Measurements from ENCODE around the gene TCHH.
"Not testable (repeated sequence)": the region's sequence is repeated elsewhere in the genome, so short reads cannot be mapped to it uniquely, and the experiment has no call there.

Gene TCHH

DNA sequence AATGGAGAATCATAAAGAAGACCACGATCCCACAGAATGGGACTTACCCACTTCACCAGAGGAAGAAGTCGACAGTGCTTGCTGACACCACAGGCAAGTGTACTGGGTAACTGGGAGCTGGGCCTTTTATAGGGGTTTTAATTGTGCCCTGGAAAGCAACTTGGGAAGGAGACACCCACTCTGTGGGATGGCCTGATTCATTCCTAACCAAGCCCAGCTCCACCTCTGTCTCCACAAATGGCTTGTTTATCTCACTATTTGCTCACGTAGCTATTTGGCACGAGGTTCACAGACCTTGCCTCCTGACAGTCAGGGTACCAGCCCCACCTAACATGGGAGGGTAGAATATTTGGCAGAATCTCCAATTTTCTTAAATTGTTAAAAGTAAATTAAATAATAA, at the start of gene TCHH:
TCHH (minus strand) TSS at position 101 of the 400 bp plus-strand sequence. CDS start 1,364 bp downstream, outside the sequence.
- no peak for DNase-seq

DNA sequence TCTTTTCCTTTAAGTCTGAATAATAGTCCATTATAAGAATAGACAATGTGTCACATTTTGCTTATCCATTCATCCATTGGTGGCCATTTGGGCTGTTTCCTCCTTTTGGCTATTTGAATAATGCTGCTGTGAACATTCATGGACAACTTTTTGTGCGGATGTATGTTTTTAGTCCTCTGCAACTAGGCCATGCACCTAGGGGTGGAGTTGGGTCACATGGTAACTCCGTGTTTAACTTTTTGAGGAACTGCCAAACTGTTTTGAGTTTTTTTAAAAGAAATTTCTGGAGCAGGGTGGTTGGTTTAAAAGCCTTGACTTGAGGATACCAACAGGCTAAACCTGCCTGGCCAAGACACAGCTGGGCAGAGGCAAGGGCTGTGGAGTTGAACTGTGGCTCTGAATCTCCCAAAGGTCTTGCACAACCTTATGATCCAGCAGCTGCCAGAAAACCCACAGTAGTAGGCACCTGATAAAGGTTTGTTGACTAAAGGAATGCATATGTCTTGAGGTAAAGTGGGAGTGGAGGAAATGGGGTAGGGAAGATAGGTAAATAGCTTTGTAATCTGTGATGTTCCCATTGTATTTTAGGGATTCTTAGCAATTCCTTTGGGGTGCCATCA, 49.4 kb upstream of the TCHH start:
- DNase-seq = no peak

DNA sequence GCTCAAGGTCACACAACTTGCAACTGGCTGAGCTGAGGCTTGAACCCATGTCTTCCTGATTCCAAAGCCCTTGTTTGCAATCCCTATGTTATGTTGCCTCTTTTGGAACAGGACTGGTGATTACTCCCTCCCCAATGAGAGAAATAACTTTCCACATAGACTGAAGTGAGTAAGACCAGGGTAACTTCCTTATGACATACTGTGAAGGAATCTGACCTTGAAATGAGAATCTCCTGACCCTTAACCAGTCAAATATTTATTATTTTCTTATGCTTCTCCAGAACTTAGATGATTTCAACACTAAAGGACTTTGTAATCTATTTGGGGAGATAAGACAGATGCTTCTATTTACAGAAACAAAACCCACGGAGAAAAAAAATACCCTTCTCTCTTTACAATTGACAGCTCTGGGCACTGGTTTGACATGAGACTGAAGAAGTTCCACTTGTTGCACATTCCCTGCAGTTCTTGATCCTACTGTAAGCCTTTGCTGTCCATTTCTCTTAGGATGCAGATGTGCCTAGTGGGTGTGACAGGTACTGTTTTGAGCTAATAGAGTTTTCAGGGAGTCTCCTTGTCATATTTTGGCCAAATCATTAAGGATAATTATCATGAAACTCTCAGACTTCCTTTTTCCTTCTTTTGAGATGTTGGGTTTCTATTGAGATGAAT, 47.7 kb upstream of the TCHH start:
- DNase-seq = no peak

DNA sequence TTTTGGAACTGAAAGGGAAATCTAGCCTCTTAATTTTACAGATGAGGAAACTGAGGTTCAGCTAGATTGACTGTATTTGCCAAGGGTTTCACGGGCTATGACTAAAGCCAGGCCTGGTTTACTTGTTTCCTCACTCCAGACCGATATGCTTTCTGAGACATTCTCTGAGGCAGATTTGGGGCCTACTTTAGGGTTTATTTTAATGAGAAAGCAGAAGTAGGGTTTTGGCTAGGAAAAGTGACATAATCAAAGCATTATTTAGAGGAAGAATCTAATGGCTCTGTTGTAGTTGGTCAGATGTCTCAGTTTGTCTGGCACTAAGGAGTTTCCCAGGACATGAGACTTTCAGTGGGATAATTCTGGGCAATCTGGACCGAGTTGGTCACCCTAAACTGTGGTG, 45.3 kb upstream of the TCHH start:
- DNase-seq = peak; percentile 13

DNA sequence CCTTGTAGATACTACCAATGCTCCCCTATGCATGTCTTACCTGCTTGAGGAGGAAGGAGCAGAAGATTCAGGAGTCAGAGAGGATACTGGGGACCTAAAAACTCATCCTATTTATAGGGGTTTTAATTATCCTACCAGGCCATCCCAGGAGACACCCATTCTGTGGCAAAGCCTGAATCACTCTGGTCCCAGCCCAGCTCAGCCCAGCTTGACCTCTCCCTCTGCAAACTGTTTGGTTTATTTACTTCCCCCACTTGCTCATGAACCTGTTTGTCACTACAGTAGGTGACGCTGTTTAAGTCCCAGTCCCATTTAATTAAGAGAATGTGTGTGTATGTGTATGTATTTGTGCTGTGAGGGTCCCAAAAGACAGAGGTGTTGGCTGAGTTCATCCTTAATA, 43.9 kb upstream of the TCHH start, which contains the start of gene RPTN:
RPTN (minus strand) TSS at position 85 of the 400 bp plus-strand sequence. CDS start 1,339 bp downstream, outside the sequence.
- DNase-seq = no peak

- DNase-seq = no peak
Observed at GRCh38 chr1:152153996-152154395, 38.8 kb upstream of the TCHH start.

DNA sequence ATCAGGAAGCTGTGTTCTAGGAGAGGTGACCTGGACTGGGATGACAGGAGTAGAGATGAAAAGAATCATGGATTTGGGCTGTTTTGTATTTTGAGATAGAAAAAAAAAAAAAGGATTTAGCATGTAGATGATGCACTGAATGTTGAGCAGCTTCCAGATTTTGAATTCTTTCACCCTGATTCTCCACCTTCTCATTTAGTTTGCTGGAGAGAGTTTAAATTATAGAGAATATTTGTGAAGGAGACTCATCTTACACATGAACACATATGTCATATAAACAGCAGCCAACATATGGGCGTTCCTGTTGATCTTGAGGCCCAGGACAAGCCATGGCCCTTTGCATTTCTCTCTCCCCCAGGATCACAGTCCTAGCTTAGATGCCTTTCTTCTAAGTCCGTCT, 36.4 kb upstream of the TCHH start:
- no peak for DNase-seq

GRCh38 chr1:152148981-152149380, 33.7 kb upstream of the TCHH start:
- no peak for DNase-seq

DNA sequence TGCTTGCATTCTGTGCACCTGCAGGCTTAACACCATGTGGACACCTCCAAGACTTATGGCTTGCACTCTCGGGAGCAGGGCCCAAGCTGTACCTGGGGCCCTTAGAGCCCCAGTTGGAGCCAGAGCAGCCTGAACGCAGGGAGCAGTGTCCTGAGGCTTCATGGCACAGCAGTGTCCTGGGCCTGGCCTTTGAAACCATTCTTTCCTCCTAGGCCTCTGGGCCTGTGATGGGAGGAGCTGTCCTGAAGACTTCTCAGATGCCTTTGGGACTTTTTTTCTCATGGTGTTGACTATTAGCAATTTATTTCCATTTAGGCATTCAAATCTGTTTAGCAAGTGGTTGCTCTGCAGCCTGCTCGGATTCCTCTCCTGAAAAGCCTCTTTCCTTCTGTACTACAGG, 32.8 kb upstream of the TCHH start:
- no peak for DNase-seq

GRCh38 chr1:152145769-152146168, 30.5 kb upstream of the TCHH start:
- DNase-seq = no peak

DNA sequence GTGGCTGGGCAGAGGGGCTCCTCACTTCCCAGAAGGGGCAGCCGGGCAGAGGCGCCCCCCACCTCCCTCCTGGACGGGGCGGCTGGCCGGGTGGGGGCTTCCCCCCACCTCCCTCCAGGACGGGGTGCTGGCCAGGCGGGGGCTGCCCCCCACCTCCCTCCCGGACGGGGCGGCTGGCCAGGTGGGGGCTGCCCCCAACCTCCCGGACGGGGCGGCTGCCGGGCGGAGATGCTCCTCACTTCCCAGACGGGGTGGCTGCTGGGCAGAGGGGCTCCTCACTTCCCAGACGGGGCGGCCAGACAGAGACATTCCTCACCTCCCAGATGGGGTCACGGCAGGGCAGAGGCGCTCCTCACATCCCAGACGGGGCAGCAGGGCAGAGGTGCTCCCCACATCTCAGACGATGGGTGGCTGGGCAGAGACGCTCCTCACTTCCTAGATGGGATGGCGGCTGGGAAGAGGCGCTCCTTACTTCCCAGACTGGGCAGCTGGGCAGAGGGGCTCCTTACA, 29.5 kb upstream of the TCHH start:
- not testable (repeated sequence) for DNase-seq

- no peak for DNase-seq
Observed at GRCh38 chr1:152143150-152143887, 28.1 kb upstream of the TCHH start.

GRCh38 chr1:152141971-152142584, 26.8 kb upstream of the TCHH start:
- DNase-seq = peak; percentile 19

GRCh38 chr1:152137215-152137614, 22.0 kb upstream of the TCHH start:
- no peak for DNase-seq

- DNase-seq = no peak
Observed at GRCh38 chr1:152130186-152130585, 14.9 kb upstream of the TCHH start.

DNA sequence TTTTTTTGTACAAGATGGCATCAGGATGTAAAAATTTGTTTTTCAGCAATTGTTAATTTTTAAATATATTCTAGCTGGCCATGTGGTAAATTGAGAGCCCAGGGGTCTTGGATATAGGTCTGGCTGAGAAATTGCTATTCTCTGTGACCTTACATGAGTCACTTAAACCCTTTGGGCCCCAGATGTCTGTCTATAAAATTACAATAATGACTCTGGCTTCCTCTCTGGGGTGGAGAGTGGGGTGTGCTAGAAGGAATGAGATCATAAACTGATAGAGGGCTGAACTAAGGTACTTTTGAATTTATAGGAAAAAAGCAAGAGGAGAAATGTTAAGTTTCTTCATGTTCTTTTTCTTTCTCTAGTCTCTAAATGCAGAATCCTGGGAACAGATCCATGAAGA, 12.4 kb upstream of the TCHH start:
- no peak for DNase-seq

- DNase-seq = no peak
Observed at GRCh38 chr1:152125834-152126443, 10.7 kb upstream of the TCHH start.

- DNase-seq = no peak
Observed at GRCh38 chr1:152118915-152119314, 3.7 kb upstream of the TCHH start.

DNA sequence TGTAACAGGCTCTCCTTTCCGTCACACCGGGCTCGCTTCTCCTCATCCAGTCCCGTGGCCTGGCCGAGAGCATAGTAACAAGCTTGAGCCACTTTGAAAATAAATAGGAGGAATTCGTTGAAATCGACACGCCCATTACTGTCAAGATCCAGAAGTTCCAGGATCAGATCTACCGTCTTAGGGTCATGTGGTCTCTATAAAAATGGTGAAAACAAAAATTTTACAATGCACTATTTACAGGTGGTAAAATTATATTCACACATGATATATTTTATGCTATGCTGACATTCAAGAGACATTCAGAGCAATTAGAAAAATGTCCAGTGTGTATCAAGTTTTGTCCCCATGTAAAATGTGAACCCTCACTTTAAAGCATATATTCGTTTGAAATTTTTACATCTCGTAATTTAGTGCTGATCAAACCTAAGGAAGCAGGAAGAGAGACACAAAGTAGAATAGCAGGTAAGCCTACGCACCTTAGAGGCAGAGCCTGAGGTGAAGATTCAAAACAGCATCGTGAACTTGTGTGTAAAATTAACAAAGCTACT, 2.3 kb downstream of the TCHH start:
- no peak for DNase-seq

DNA sequence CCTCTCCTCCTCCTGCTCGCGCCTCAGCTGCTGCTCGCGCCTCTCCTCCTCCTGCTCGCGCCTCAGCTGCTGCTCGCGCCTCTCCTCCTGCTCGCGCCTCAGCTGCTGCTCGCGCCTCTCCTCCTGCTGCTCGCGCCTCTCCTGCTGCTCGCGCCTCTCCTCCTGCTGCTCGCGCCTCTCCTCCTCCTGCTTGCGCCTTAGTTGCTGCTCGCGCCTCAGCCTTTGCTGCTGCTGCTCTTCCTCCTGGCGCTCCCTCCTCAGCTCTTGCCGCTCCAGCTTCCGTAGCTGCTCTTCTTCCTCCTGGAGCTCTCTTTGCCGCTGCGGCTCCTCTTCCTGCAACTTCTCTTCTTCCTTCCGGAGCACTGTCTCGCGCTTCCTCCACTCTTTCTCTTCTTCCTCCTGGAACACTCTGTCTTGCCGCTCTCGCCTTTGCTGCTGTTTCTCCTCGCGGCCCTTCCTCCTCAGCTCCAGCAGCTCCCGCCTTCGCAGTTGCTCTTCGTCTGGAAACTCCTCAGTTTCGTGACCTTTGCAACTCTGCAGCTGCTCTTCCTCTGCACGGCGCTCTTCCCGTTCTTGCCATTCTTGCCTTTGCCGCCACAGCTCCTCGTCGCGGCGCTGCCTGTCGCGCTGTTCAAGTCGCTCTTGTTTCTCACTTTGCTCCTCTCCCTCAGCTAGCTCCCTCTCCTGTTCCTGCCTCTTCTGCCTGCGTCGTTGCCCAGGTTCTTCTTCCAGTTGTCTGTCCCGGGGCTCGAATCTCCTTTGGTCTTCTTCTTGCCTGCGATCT, 3.0 kb downstream of the TCHH start:
- DNase-seq = no peak

- peak; percentile 10 for DNase-seq
Observed at GRCh38 chr1:152111515-152111968, 3.7 kb downstream of the TCHH start.

All from CD4-positive, alpha-beta T cell treated with Interleukin-17A for 1 hour (primary cell).